Measurements from ENCODE around the gene NTM. TPM values are rescaled to one million over a fixed set of nuclear protein-coding genes. Genes with fewer than 3 reads are reported as not detected.
"Not testable (repeated sequence)": the region's sequence is repeated elsewhere in the genome, so short reads cannot be mapped to it uniquely, and the experiment has no call there.

NTM gene
- total RNA-seq, 4 donors from 2014 or later: 1.4 to 5.7 TPM; not detected in 2

DNA sequence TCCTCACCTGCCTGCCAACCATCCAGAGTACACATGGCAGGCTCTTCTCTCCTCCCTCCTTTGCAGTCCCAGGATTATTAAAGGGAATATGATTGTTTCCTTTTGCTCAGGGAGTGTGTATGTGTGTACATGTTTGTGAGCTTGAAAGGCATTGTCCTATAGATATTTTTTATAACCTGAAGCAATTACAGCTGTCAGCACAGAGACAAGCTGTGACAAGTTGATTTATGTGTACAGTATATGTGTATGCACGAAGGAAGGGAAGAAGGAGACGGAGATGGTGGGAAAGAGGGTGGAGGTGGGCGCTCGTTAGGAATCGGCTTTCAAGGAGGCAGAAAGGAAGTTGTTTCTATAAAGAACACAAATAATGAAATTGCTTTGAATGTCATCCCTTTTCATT, 537.0 kb downstream of the NTM start:
- no peak for DNase-seq
- TF ChIP-seq, protein P1, sequence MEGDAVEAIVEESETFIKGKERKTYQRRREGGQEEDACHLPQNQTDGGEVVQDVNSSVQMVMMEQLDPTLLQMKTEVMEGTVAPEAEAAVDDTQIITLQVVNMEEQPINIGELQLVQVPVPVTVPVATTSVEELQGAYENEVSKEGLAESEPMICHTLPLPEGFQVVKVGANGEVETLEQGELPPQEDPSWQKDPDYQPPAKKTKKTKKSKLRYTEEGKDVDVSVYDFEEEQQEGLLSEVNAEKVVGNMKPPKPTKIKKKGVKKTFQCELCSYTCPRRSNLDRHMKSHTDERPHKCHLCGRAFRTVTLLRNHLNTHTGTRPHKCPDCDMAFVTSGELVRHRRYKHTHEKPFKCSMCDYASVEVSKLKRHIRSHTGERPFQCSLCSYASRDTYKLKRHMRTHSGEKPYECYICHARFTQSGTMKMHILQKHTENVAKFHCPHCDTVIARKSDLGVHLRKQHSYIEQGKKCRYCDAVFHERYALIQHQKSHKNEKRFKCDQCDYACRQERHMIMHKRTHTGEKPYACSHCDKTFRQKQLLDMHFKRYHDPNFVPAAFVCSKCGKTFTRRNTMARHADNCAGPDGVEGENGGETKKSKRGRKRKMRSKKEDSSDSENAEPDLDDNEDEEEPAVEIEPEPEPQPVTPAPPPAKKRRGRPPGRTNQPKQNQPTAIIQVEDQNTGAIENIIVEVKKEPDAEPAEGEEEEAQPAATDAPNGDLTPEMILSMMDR (IDR thresholded peaks at IDR 0.05): no peak
- TF ChIP-seq POLR2A (IDR thresholded peaks at IDR 0.05): no peak
- intact Hi-C loops (cut with DNase I; ENCODE audit: low total_unique reads): no loop called here
- no peak overlapping the region for H3K4me3 ChIP-seq
- no peaks in the 10 kb centered on the region for H3K9me3 ChIP-seq
- H3K27ac ChIP-seq: no peak overlapping the region
- peaks cover 0 to 7% of the 10 kb centered on the region in 2 donors for H3K27me3 ChIP-seq
- no peaks in the 10 kb centered on the region for H3K36me3 ChIP-seq
- peaks cover 0 to 9% of the 10 kb centered on the region in 2 donors for H3K4me1 ChIP-seq

DNA sequence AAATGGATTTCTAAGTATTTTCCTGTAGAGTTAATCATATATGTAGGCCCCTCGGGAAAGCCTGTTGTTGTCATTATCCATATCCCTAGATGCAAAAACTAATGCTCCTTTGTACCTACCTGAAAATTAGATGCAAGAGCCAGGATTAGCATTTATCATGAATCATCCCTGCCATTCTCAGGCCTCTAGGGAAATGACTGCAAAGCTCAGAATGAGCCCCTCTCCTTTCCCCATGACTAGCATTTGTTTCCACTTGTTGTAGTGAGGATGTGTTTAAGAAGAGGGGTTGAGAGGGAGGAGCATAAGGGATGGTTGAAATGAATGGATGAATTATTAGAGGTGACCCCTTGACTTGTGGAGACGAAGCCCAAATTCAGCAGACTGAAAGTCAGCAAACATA, 537.9 kb downstream of the NTM start:
- H3K36me3 ChIP-seq: no peaks in the 10 kb centered on the region
- no peak overlapping the region for H3K4me3 ChIP-seq
- intact Hi-C loops (cut with DNase I; ENCODE audit: low total_unique reads): no loop called here
- no peak overlapping the region for H3K27ac ChIP-seq
- H3K9me3 ChIP-seq: no peaks in the 10 kb centered on the region
- TF ChIP-seq, protein P1 (IDR thresholded peaks at IDR 0.05): no peak
- no peak for TF ChIP-seq POLR2A (IDR thresholded peaks at IDR 0.05)
- H3K27me3 ChIP-seq: peaks cover 0 to 7% of the 10 kb centered on the region in 2 donors
- no peak for DNase-seq
- peaks cover 0 to 9% of the 10 kb centered on the region in 2 donors for H3K4me1 ChIP-seq

DNA sequence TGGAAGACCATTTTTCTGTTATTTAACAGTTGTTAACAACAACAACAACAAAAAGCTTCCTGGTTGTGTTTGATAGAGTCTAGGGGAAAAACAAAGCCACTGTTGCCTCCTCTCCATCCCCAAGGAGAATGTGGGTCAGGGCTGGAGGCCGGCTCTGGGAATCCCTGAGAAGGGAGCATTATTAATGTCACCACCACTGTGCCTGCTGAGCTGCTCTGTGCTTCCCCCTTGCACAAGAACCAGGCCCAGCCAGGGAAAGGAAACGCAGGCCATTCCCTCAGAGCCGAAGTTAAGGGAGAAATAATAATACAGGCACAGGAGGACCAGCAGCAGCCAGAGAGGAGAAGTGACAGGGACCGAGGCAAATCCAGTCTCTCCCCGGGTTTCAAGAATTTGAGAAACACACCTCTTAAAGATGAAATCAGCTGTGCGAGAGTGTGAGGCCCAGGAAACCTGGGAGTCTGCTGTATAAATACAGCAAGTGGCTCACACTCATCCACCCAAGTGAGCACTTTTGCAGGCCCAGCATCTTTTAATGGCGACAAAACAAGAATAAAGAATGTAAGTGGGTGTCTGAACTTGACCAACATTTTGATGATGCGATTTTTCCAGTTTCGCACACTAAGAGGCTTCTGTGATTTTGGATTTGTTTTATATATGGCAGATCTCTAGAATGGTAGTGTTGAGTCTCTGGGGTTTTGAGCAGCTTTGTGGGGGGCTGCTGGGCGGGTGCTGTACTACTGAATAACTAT, 539.2 kb downstream of the NTM start:
- TF ChIP-seq, protein P1 (IDR thresholded peaks at IDR 0.05): no peak
- TF ChIP-seq POLR2A (IDR thresholded peaks at IDR 0.05): no peak
- Histone ChIP-seq H3K27ac (no peak overlapping the region), H3K27me3 (peaks cover 0 to 7% of the 10 kb centered on the region in 2 donors), H3K36me3 (no peaks in the 10 kb centered on the region), H3K4me3 (no peak overlapping the region), H3K9me3 (no peaks in the 10 kb centered on the region), H3K4me1 (peaks cover 0 to 9% of the 10 kb centered on the region in 2 donors)
- no peak for DNase-seq
- intact Hi-C loops (cut with DNase I; ENCODE audit: low total_unique reads): no loop called here

DNA sequence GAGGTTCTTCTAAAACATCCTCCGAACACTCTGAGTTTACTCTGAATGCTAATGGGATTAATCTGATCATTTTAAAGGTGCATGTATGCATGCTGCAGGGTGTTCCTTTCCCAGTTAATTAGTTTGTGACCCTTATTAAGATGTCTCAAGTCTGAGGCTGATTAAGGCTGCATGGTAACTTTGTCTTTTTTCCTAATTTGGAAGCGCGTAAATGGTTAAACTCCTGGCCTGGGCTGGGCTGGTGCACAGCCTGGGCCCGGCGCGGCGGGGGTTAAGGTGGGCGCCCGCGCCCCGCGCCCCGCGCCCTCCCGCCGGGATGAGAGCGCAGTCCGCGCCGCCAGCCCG, 539.7 kb downstream of the NTM start:
- TF ChIP-seq, protein P1 (IDR thresholded peaks at IDR 0.05): no peak
- TF ChIP-seq POLR2A (IDR thresholded peaks at IDR 0.05): no peak
- Histone ChIP-seq H3K9me3 (no peaks in the 10 kb centered on the region), H3K36me3 (no peaks in the 10 kb centered on the region), H3K4me1 (peaks cover 0 to 9% of the 10 kb centered on the region in 2 donors), H3K4me3 (no peak overlapping the region), H3K27me3 (peaks cover 0 to 7% of the 10 kb centered on the region in 2 donors), H3K27ac (no peak overlapping the region)
- no peak for DNase-seq
- intact Hi-C loops (cut with DNase I; ENCODE audit: low total_unique reads): no loop called here

DNA sequence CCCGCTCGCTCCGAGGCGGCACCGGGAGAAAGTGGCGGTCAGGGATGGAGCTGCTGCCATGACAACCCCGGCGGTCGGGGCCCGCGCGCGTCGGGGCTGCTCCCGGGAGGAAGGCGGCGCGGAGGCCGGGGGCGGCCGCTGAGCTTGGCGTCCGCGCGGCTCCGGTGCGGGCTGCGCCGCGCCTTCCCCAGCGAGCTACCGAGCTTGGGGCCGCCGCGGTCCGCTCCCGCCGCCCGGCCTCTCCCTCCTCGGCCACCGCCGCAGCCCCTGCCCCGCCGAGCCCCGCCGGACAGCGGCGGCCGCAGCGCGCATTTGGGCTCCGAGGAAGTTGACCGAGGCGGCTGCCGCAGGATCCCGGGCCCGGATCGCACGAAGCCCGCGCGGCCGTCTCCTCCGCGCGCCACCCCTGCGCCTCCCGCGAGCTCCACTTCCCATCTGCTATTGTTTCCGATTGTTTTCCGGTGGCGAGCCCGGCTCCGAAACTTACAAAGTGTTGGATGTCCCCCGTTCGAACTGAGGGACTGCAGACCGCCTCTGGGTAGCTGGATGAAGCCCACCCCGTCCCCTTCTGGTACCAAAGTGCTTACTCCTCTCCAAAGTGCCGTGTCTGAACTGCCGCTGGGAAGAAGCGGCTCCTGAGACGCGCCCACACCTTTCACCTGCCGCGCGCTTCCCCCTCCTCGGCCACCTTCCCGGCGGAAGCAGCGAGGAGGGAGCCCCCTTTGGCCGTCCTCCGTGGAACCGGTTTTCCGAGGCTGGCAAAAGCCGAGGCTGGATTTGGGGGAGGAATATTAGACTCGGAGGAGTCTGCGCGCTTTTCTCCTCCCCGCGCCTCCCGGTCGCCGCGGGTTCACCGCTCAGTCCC, 540.3 kb downstream of the NTM start:
- H3K36me3 ChIP-seq: no peaks in the 10 kb centered on the region
- TF ChIP-seq POLR2A (IDR thresholded peaks at IDR 0.05): no peak
- TF ChIP-seq, protein P1 (IDR thresholded peaks at IDR 0.05): no peak
- no peak overlapping the region for H3K4me3 ChIP-seq
- no peak overlapping the region for H3K27ac ChIP-seq
- no peak for DNase-seq
- H3K4me1 ChIP-seq: peaks cover 0 to 9% of the 10 kb centered on the region in 2 donors
- intact Hi-C loops (cut with DNase I; ENCODE audit: low total_unique reads): no loop called here
- peaks cover 0 to 7% of the 10 kb centered on the region in 2 donors for H3K27me3 ChIP-seq
- H3K9me3 ChIP-seq: no peaks in the 10 kb centered on the region

DNA sequence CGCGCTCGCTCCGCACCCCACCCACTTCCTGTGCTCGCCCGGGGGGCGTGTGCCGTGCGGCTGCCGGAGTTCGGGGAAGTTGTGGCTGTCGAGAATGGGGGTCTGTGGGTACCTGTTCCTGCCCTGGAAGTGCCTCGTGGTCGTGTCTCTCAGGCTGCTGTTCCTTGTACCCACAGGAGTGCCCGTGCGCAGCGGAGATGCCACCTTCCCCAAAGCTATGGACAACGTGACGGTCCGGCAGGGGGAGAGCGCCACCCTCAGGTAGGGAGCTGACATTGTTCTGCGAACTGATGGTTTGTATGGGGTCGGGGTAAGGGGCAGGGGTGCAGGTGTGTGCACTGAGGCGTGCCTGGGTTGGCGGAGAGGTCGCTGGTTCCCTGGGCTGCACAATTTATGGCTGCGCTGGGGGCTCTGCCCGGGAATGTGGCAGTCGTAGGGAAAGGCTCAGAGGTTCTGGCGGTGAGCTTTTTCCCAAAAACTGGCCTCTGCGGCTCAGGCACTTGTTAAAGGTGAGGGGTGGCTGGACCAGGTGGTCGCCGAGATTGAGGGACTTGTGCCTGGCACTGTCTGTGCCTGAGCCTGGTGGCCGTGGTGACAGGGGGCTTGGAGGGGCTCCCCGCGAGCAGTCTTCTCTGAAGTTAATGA, 541.1 kb downstream of the NTM start:
- H3K27me3 ChIP-seq; H3K4me3 ChIP-seq; intact Hi-C loops (cut with DNase I; ENCODE audit: low total_unique reads): not testable (repeated sequence)

More for the DNA sequence above, 541.1 kb downstream of the NTM start:
- H3K36me3 ChIP-seq, H3K4me1 ChIP-seq, H3K9me3 ChIP-seq, H3K27ac ChIP-seq, DNase-seq: not testable (repeated sequence)

Measured in uterus (tissue), 4 donors.